Natural killer cell (primary cell): ENCODE data around the gene GABARAPL1. TPM values are rescaled to one million over a fixed set of nuclear protein-coding genes. Genes with fewer than 3 reads are reported as not detected.

Source experiments
- ATAC-seq, 3 donors: fragments of 150-1000 bp in 2 of 3; fragments of 200-7000 bp in 1 of 3; cut with Tn5 transposase; 1 replicate in 1 of 3; 2 replicates in 2 of 3; pipeline ENCODE4 v1.10.0; 2021; ENCODE audit warnings: mild to moderate bottlenecking in 2 of 3, moderate library complexity in 2 of 3
- DNase-seq, 2 donors: peaks; one replicate each; pipeline versions ENCODE4 v3.0.0 to v3.0.0-alpha.2; 2013 to 2021; ENCODE audit warnings: mixed read lengths in 1 of 2
- H3K27ac ChIP-seq: one replicate; pipeline ENCODE4 v1.5.1; 2013; ENCODE audit warnings: mild to moderate bottlenecking, low read length
- H3K27me3 ChIP-seq: one replicate; pipeline ENCODE4 v1.6.1; 2013; ENCODE audit warnings: low read length; ENCODE audit not compliant: control insufficient read depth, insufficient read depth
- H3K36me3 ChIP-seq: one replicate; pipeline ENCODE4 v1.6.1; 2013; ENCODE audit warnings: low read length; ENCODE audit not compliant: control insufficient read depth, insufficient read depth
- H3K4me1 ChIP-seq: one replicate; pipeline ENCODE4 v1.6.1; 2013; ENCODE audit warnings: low read length; ENCODE audit not compliant: control insufficient read depth, insufficient read depth
- H3K4me3 ChIP-seq: one replicate; pipeline ENCODE4 v1.5.1; 2013; ENCODE audit warnings: low read length
- H3K9me3 ChIP-seq: one replicate; pipeline ENCODE4 v1.6.1; 2013; ENCODE audit warnings: low read length; ENCODE audit not compliant: control insufficient read depth, insufficient read depth
- H3K27ac Mint-ChIP-seq, 2 donors: one replicate each; pipeline ENCODE4 v1.8.0; 2022; ENCODE audit warnings: mild to moderate bottlenecking in 2 of 2, mixed read lengths in 2 of 2, moderate library complexity in 1 of 2
- H3K27me3 Mint-ChIP-seq, 2 donors: one replicate each; pipeline ENCODE4 v1.8.0; 2022; ENCODE audit warnings: low read depth in 2 of 2, mixed read lengths in 2 of 2
- H3K36me3 Mint-ChIP-seq: one replicate; pipeline ENCODE4 v1.8.0; 2022; ENCODE audit warnings: mixed read lengths
- H3K4me1 Mint-ChIP-seq, 2 donors: one replicate each; pipeline ENCODE4 v1.8.0; 2022; ENCODE audit warnings: mixed read lengths in 2 of 2
- H3K4me3 Mint-ChIP-seq: one replicate; pipeline ENCODE4 v1.8.0; 2022; ENCODE audit warnings: mild to moderate bottlenecking, moderate library complexity, mixed read lengths
- H3K9me3 Mint-ChIP-seq, 2 donors: one replicate each; pipeline ENCODE4 v1.8.0; 2022; ENCODE audit warnings: mixed read lengths in 2 of 2
- WGBS: methylation state at CpG from one replicate; pipeline ENCODE4 v1.1.7; 2013; ENCODE audit warnings: missing lambda C conversion rate; ENCODE audit not compliant: insufficient coverage; 5-methylcytosine and 5-hydroxymethylcytosine counted together
- intact Hi-C: fragments of 100-400 bp; cut with micrococcal nuclease; formaldehyde crosslinking; loops from one replicate; pipeline ENCODE4 v1.14.2; 2022
- total RNA-seq, 4 donors: library from RNA; stranded (reverse); fragments of 120-200 nt in 1 of 4; gene quantifications; one replicate each; pipeline versions ENCODE4 v1.2.3 to v1.2.4, GENCODE V29; 2013 to 2022
- TF ChIP-seq, protein P1 (sequence below): fragments of 200-600 bp; IDR thresholded peaks from one replicate; pipeline ENCODE4 v1.8.0; 2022; ENCODE audit warnings: antibody characterized with exemption

Gene GABARAPL1
- total RNA-seq, 3 donors from 2014 or later (not counting 1 experiment from before 2014, with no cell fraction given): 157 to 233 (median 160) TPM

DNA sequence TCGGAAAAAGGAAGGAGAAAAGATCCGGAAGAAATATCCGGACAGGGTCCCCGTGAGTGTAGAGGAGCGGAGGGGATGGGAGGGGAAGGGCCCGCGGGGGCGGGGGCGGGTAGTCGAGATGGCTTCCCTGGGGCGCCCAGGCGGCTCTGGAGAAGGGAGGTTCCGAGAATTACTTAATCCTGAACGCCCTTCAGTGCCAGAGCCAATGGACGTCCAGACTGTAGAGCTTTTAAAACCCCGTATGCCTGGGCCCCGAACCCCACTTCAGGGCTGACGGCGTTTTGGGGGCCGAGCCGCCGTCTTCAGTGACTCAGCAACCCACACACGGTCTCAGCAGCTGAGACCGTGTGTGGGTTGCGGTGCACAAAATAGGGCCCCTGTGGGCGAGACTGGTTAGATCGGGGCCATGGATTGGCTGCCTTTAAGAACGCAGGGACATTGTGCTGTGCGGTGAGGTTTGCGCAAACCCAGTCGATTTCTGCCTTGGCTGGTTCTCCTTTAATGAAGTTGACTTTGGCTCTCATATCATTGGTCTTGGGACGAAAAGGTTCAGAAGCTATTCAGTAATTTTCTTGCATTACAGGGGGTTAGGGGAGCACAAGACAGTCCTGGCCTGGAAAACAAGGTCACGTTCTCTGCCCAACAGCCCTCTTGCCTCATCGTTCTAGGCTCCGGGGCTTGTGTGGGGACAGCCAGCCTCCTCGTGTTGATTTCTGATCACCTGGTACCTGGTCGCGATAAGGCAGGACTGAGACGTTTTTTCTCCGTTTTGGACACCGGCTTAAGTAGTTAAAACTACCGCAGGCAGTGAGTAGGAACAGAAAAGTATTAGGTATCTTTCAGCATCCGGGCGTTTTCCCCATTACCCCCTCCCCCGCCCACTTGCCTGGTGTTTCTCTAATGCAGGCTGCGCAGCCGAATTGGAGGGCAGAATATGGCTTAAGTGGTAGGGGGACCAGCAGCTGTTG lies 775 bp downstream of the GABARAPL1 start:
- WGBS: 1% methylated on average over 44 of the region's 47 CpGs
- peak overlapping the region; percentile 97 for H3K4me3 ChIP-seq
- H3K36me3 Mint-ChIP-seq: no peaks in the 10 kb centered on the region
- H3K4me3 Mint-ChIP-seq: peak overlapping the region; percentile 95
- H3K27ac ChIP-seq: peak overlapping the region; percentile 99
- H3K27me3 ChIP-seq: no peaks in the 10 kb centered on the region
- H3K4me1 Mint-ChIP-seq: peaks cover 32 to 34% of the 10 kb centered on the region in 2 donors
- H3K4me1 ChIP-seq: peaks cover 38% of the 10 kb centered on the region
- no peaks in the 10 kb centered on the region for H3K9me3 Mint-ChIP-seq
- DNase-seq: peak; percentile 90 to 91
- TF ChIP-seq, protein P1, sequence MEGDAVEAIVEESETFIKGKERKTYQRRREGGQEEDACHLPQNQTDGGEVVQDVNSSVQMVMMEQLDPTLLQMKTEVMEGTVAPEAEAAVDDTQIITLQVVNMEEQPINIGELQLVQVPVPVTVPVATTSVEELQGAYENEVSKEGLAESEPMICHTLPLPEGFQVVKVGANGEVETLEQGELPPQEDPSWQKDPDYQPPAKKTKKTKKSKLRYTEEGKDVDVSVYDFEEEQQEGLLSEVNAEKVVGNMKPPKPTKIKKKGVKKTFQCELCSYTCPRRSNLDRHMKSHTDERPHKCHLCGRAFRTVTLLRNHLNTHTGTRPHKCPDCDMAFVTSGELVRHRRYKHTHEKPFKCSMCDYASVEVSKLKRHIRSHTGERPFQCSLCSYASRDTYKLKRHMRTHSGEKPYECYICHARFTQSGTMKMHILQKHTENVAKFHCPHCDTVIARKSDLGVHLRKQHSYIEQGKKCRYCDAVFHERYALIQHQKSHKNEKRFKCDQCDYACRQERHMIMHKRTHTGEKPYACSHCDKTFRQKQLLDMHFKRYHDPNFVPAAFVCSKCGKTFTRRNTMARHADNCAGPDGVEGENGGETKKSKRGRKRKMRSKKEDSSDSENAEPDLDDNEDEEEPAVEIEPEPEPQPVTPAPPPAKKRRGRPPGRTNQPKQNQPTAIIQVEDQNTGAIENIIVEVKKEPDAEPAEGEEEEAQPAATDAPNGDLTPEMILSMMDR: no peak
- H3K27ac Mint-ChIP-seq: peak overlapping the region; percentile 91 to 97
- peaks cover 3% of the 10 kb centered on the region for H3K36me3 ChIP-seq
- intact Hi-C loops: loop anchor here (1.0 to 10.0 kb wide), 5 partner anchors 17 to 569 kb away; no protein-coding TSS in a partner anchor
- H3K9me3 ChIP-seq: no peaks in the 10 kb centered on the region
- no peaks in the 10 kb centered on the region for H3K27me3 Mint-ChIP-seq
- peak; percentile 61 to 83 (median 78) for ATAC-seq

DNA sequence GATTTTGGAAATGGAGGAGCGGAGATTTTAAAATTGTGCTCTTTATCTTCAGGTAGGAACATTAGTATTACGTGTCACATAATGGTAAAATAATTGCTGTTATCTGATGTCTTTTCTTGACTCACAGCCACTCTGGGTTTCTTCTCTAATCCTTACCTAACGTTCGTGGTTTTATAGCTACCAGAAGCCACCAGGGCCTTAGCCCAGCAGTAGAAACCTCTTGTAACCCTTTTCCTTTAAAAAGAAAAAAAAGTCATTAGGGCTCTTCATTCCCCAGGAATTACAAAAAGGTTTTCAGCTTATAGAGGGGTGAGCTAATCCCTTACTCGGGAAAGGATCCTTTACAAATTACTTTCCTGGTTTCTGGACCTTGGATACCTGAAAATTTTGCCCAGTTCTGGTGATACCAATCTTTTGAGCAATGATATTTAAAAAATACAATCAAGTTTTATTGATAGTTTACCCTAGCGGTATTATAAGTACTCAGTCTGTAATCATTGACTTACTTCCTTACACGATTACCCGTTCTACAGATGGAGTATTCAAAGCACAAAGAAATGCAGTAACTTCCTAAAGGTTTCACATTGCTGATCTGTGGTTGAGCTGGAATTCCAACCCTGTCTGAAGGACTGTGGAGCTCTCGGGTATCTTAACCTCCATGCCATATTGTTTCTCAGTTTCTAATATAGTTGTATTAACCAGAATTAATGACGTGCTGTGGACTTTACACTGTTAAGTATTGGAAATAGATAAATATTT lies 1.6 kb downstream of the GABARAPL1 start:
- H3K27me3 Mint-ChIP-seq: no peaks in the 10 kb centered on the region
- WGBS: 49% methylated on average over 7 of the region's 10 CpGs
- intact Hi-C loops: loop anchor here (5.0 to 10.0 kb wide), 2 partner anchors 283 to 570 kb away; no protein-coding TSS in a partner anchor
- DNase-seq (no peak), ATAC-seq (no peak)
- peaks cover 32 to 34% of the 10 kb centered on the region in 2 donors for H3K4me1 Mint-ChIP-seq
- TF ChIP-seq, protein P1: no peak
- Histone ChIP-seq H3K27me3 (no peaks in the 10 kb centered on the region), H3K27ac (peak overlapping the region; percentile 99), H3K4me1 (peaks cover 38% of the 10 kb centered on the region), H3K36me3 (peaks cover 3% of the 10 kb centered on the region), H3K4me3 (peak overlapping the region; percentile 97), H3K9me3 (no peaks in the 10 kb centered on the region)
- H3K27ac Mint-ChIP-seq: peak overlapping the region; percentile 91 to 97
- H3K36me3 Mint-ChIP-seq: no peaks in the 10 kb centered on the region
- H3K9me3 Mint-ChIP-seq: no peaks in the 10 kb centered on the region
- H3K4me3 Mint-ChIP-seq: peak overlapping the region; percentile 95

DNA sequence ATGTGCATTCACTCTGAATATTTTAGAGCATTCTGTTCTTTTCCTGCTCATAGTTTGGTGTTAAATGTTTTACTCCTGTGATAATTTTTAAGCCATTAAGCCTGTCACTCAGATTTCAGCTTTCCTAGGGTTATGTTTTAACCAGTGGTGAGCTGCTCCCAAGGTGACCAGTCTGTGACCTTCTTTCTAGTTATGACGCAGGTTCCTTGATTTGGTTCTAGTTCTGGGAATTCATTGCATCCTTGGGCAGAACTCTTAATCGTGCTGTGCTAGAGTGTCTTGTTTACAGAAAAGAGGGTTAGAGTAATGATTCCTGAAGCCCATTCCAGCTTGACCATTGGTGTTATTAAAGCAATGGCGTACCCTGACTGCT lies 2.2 kb downstream of the GABARAPL1 start:
- no peaks in the 10 kb centered on the region for H3K9me3 Mint-ChIP-seq
- DNase-seq: no peak
- Histone ChIP-seq H3K36me3 (peaks cover 7% of the 10 kb centered on the region), H3K4me3 (no peak overlapping the region), H3K4me1 (peaks cover 38% of the 10 kb centered on the region), H3K9me3 (no peaks in the 10 kb centered on the region), H3K27me3 (no peaks in the 10 kb centered on the region), H3K27ac (no peak overlapping the region)
- H3K4me3 Mint-ChIP-seq: peak overlapping the region; percentile 95
- intact Hi-C loops: loop anchor here (5.0 to 10.0 kb wide), 2 partner anchors 282 to 570 kb away; no protein-coding TSS in a partner anchor
- peaks cover 32 to 34% of the 10 kb centered on the region in 2 donors for H3K4me1 Mint-ChIP-seq
- no peaks in the 10 kb centered on the region for H3K36me3 Mint-ChIP-seq
- 86% methylated on average over 3 of the region's 3 CpGs for WGBS
- H3K27me3 Mint-ChIP-seq: no peaks in the 10 kb centered on the region
- H3K27ac Mint-ChIP-seq: peak overlapping the region; percentile 91 to 97
- ATAC-seq: no peak
- TF ChIP-seq, protein P1: no peak
